HK-2 (cell line): Measurements from ENCODE around the gene RAB6C.
"Not testable (repeated sequence)": the region's sequence is repeated elsewhere in the genome, so short reads cannot be mapped to it uniquely, and the experiment has no call there.

Experiments
- DNase-seq: peaks from one replicate; pipeline ENCODE4 v3.0.0-alpha.2; 2018; ENCODE audit not compliant: unreplicated experiment

Gene RAB6C

GRCh38 chr2:129993151-129993550 is 13.7 kb downstream of the RAB6C start:
- DNase-seq = not testable (repeated sequence)

DNA sequence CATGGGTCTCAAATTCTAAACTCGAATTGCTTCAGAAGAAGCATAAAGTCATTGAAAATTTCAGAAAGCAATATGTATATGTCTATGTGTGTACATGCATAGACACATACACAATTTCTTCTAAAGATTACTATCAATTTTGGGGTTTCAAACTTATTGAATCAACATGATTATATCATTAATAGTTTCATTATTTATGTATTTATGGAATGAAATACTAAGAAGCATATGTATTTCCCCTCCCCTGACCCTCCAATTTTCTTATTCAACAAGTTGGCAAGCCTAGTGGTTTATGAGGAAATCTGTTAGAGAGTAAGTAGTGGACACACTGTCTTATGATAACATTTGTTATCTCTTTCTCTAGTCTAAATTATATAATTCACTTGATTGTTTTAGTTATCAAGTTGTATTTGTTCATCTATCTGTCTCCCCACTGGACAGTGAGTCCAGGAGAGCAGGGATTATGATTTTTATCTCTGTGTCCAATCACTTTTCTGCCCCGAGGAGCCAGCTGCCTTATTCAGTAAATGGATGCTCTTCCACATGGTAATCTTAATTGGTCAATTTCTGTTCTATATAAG is 17.3 kb downstream of the RAB6C start:
- not testable (repeated sequence) for DNase-seq

DNA sequence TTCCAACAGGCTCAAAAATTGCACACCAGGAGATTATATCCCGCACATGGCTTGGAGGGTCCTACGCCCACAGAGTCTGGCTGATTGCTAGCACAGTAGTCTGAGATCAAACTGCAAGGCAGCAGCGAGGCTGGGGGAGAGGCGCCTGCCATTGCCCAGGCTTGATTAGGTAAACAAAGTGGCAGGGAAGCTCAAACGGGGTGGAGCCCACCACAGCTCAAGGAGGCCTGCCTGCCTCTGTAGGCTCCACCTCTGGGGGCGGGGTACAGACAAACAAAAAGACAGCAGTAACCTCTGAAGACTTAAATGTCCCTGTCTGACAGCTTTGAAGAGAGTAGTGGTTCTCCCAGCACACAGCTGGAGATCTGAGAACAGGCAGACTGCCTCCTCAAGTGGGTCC is 19.3 kb downstream of the RAB6C start:
- DNase-seq = not testable (repeated sequence)

- DNase-seq = not testable (repeated sequence)
Measured at GRCh38 chr2:130005862-130006261, 26.4 kb downstream of the RAB6C start.

GRCh38 chr2:130016701-130017100 is 37.2 kb downstream of the RAB6C start:
- not testable (repeated sequence) for DNase-seq

- no peak for DNase-seq
Measured at GRCh38 chr2:130019402-130019801, 39.9 kb downstream of the RAB6C start.

- not testable (repeated sequence) for DNase-seq
Measured at GRCh38 chr2:130020069-130020468, 40.6 kb downstream of the RAB6C start.

DNA sequence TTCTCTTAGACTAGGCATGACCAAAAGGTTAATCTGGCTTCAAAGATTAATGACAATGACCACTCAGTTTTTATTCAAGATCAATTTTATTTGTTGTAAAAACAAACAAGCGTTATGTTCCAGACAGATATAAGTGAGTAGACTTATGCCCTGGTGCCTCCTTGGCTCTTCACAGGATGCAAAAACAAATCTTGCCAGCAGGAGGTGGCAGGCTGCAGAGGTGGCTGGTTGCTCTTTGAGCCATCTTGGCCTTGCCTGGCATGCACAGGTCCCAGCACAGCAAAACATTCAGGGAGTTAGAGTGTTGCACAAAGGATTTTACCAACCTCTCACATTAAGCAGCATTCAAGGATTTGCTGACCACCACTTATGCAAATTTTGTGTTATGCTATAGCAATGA is 46.5 kb downstream of the RAB6C start:
- not testable (repeated sequence) for DNase-seq
